Panc1 (cell line): ENCODE results near the gene IBA57.

Source experiments
- POLR2AphosphoS5 ChIP-seq: IDR thresholded peaks from 2 replicates; pipeline ENCODE4 v1.6.1; 2012; ENCODE audit warnings: mild to moderate bottlenecking, low read depth, low read length, moderate library complexity
- SIN3A ChIP-seq: IDR thresholded peaks from 2 replicates; pipeline ENCODE4 v1.6.1; 2012; ENCODE audit warnings: low read depth, mild to moderate bottlenecking, low read length, moderate library complexity, borderline replicate concordance; ENCODE audit not compliant: insufficient read depth
- TF ChIP-seq, protein P1 (sequence below): fragments of 450-650 bp; IDR thresholded peaks from 2 replicates; pipeline ENCODE4 v1.5.1; 2017; ENCODE audit warnings: mild to moderate bottlenecking
- TF ChIP-seq, protein P2 (sequence below), 2 experiments: IDR thresholded peaks; 2 replicates each; pipeline ENCODE4 v1.6.1; 2011 to 2012; ENCODE audit warnings: low read depth in 2 of 2, control low read depth in 1 of 2, low read length in 1 of 2, mild to moderate bottlenecking in 1 of 2, moderate library complexity in 1 of 2; ENCODE audit not compliant: insufficient read depth in 1 of 2

- TF ChIP-seq, protein P1, sequence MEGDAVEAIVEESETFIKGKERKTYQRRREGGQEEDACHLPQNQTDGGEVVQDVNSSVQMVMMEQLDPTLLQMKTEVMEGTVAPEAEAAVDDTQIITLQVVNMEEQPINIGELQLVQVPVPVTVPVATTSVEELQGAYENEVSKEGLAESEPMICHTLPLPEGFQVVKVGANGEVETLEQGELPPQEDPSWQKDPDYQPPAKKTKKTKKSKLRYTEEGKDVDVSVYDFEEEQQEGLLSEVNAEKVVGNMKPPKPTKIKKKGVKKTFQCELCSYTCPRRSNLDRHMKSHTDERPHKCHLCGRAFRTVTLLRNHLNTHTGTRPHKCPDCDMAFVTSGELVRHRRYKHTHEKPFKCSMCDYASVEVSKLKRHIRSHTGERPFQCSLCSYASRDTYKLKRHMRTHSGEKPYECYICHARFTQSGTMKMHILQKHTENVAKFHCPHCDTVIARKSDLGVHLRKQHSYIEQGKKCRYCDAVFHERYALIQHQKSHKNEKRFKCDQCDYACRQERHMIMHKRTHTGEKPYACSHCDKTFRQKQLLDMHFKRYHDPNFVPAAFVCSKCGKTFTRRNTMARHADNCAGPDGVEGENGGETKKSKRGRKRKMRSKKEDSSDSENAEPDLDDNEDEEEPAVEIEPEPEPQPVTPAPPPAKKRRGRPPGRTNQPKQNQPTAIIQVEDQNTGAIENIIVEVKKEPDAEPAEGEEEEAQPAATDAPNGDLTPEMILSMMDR: no peak
- TF ChIP-seq, protein P2, sequence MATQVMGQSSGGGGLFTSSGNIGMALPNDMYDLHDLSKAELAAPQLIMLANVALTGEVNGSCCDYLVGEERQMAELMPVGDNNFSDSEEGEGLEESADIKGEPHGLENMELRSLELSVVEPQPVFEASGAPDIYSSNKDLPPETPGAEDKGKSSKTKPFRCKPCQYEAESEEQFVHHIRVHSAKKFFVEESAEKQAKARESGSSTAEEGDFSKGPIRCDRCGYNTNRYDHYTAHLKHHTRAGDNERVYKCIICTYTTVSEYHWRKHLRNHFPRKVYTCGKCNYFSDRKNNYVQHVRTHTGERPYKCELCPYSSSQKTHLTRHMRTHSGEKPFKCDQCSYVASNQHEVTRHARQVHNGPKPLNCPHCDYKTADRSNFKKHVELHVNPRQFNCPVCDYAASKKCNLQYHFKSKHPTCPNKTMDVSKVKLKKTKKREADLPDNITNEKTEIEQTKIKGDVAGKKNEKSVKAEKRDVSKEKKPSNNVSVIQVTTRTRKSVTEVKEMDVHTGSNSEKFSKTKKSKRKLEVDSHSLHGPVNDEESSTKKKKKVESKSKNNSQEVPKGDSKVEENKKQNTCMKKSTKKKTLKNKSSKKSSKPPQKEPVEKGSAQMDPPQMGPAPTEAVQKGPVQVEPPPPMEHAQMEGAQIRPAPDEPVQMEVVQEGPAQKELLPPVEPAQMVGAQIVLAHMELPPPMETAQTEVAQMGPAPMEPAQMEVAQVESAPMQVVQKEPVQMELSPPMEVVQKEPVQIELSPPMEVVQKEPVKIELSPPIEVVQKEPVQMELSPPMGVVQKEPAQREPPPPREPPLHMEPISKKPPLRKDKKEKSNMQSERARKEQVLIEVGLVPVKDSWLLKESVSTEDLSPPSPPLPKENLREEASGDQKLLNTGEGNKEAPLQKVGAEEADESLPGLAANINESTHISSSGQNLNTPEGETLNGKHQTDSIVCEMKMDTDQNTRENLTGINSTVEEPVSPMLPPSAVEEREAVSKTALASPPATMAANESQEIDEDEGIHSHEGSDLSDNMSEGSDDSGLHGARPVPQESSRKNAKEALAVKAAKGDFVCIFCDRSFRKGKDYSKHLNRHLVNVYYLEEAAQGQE (IDR thresholded peaks at IDR 0.05; ENCODE audit: insufficient read depth in 1 of 2, low read depth in 2 of 2, low read length in 1 of 2): no peak
- TF ChIP-seq SIN3A: no peak
- TF ChIP-seq POLR2AphosphoS5: no peak
These were observed 44.1 kb downstream of the IBA57 start for GRCh38 chr1:228209657-228210056.
